ENCODE measurements around the gene NCF1. TPM values are rescaled to one million over a fixed set of nuclear protein-coding genes. Genes with fewer than 3 reads are reported as not detected.
"Not testable (repeated sequence)": the region's sequence is repeated elsewhere in the genome, so short reads cannot be mapped to it uniquely, and the experiment has no call there.

NCF1 gene
- total RNA-seq, result 1.9 and 2.3 TPM in 2 replicates

DNA sequence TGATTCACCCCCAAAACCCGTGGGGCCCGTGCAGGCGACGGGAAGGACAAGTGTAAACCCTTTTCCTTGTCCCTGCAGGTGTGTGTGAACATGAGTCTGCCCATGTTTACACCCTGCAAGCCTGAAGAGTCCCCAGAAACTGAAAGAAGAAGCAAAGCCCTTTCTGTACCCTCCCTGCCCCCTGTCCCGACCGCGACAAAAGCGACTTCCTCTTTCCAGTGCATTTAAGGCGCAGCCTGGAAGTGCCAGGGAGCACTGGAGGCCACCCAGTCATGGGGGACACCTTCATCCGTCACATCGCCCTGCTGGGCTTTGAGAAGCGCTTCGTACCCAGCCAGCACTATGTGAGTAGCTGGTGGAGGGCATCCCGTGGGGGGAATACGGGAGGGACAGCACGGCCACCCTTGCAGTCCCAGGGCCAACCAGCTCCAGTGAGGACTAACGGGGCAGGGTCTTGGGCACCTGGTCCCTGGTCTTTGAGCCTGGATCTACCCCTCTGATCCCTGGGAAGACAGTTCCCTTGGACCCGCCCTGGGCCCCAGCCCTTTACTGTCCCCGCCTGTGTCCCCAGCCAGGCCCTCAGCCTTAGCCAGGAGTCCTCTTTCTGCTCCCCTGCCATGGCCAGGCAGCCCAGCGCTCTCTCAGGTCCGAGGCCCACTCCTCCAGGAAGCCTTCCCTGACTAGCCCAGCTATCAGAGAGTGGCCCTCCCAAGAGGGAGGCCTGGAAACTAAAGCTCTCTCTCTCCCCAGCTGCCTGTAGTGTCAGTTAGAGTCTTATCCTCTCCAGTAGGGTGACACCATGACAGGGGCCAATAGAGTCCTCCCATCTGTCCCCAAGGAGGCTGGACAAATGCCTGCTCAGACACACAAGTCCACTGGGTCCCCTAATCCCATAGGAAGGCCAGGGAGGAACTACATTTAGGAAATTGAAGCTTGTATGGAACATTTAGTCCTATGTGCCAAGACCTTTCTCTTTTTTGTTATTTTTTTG is at the start of gene NCF1:
Gene NCF1 (plus strand): TSS at position 252 of the 991 bp plus-strand sequence. CDS start 21 bp downstream, at position 273.
- not testable (repeated sequence) for H3K4me3 ChIP-seq (ENCODE audit: low read depth, low read length); H3K27me3 ChIP-seq (ENCODE audit: control insufficient read depth, insufficient read depth, low read length); H3K36me3 ChIP-seq (ENCODE audit: control insufficient read depth, insufficient read depth, low read length); DNase-seq (ENCODE audit: low read depth)

- Histone ChIP-seq H3K36me3 (ENCODE audit: control insufficient read depth, insufficient read depth, low read length) (no peaks in the 10 kb centered on the region), H3K4me3 (ENCODE audit: low read depth, low read length) (no peak overlapping the region), H3K27me3 (ENCODE audit: control insufficient read depth, insufficient read depth, low read length) (no peaks in the 10 kb centered on the region)
- TF ChIP-seq, protein P1, sequence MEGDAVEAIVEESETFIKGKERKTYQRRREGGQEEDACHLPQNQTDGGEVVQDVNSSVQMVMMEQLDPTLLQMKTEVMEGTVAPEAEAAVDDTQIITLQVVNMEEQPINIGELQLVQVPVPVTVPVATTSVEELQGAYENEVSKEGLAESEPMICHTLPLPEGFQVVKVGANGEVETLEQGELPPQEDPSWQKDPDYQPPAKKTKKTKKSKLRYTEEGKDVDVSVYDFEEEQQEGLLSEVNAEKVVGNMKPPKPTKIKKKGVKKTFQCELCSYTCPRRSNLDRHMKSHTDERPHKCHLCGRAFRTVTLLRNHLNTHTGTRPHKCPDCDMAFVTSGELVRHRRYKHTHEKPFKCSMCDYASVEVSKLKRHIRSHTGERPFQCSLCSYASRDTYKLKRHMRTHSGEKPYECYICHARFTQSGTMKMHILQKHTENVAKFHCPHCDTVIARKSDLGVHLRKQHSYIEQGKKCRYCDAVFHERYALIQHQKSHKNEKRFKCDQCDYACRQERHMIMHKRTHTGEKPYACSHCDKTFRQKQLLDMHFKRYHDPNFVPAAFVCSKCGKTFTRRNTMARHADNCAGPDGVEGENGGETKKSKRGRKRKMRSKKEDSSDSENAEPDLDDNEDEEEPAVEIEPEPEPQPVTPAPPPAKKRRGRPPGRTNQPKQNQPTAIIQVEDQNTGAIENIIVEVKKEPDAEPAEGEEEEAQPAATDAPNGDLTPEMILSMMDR (IDR thresholded peaks at IDR 0.05; ENCODE audit: insufficient read depth, low read length, poor library complexity, severe bottlenecking), result no peak
- no peak for DNase-seq (ENCODE audit: low read depth)
These were observed 48.0 kb upstream of the NCF1 start for GRCh38 chr7:74725840-74726239.

GRCh38 chr7:74726309-74727101 is 47.3 kb upstream of the NCF1 start:
- no peaks in the 10 kb centered on the region for H3K36me3 ChIP-seq (ENCODE audit: control insufficient read depth, insufficient read depth, low read length)
- no peak for DNase-seq (ENCODE audit: low read depth)
- no peaks in the 10 kb centered on the region for H3K27me3 ChIP-seq (ENCODE audit: control insufficient read depth, insufficient read depth, low read length)
- TF ChIP-seq, protein P1 (IDR thresholded peaks at IDR 0.05; ENCODE audit: insufficient read depth, low read length, poor library complexity, severe bottlenecking), result no peak
- H3K4me3 ChIP-seq (ENCODE audit: low read depth, low read length), result no peak overlapping the region

DNA sequence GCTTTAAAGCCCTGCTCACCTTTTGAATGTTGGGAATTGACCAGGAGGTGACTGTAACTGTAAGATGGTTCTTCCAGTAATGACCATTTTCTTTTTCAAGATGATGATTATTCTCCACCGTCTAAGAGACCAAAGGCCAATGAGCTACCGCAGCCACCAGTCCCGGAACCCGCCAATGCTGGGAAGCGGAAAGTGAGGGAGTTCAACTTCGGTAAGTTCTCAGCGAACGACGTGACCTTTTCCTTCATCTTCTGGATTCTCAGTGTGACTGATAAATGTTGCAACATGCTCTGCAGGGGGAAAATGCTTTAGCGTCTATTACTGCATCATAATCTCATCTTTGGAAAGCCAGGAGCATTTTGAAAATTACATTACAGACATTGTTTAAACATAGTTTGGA is 45.1 kb upstream of the NCF1 start:
- not testable (repeated sequence) for H3K36me3 ChIP-seq (ENCODE audit: control insufficient read depth, insufficient read depth, low read length); DNase-seq (ENCODE audit: low read depth); H3K4me3 ChIP-seq (ENCODE audit: low read depth, low read length); H3K27me3 ChIP-seq (ENCODE audit: control insufficient read depth, insufficient read depth, low read length)

- not testable (repeated sequence) for H3K27me3 ChIP-seq (ENCODE audit: control insufficient read depth, insufficient read depth, low read length); H3K36me3 ChIP-seq (ENCODE audit: control insufficient read depth, insufficient read depth, low read length); DNase-seq (ENCODE audit: low read depth); H3K4me3 ChIP-seq (ENCODE audit: low read depth, low read length)
These were observed 43.6 kb upstream of the NCF1 start for GRCh38 chr7:74730186-74730585.

GRCh38 chr7:74739974-74740703 is 33.7 kb upstream of the NCF1 start:
- H3K4me3 ChIP-seq (ENCODE audit: low read depth, low read length); H3K36me3 ChIP-seq (ENCODE audit: control insufficient read depth, insufficient read depth, low read length): not testable (repeated sequence)

DNA sequence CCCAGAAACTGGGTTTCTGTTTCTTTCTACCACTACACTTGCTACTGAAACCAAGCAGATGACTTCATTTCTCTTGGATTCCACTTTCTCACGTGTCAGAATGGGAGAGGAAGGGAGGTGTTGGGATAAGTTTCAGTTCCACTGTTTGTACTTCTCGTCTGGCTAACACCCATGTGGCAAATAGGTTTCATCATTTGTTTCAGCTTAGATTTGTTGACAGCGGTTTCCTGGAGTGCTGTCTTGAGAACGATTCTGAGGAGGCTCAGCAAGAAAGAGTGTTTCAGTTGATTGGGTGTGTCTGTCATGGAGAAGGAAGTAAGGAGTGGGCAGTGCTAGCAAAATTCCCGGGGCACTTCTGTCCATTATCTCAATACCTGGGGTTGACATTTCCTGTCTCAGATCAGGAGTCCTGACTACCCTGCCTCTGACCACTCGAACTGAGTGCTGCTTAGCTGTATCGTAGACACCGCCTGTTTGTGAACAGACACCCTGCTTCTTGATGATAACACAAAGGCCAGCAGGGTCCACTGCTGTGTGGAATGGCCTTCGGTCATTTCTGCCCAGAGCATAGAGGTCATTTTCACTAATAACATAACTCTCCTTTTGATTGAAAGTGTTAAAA is 29.8 kb upstream of the NCF1 start:
- not testable (repeated sequence) for H3K27me3 ChIP-seq (ENCODE audit: control insufficient read depth, insufficient read depth, low read length); H3K36me3 ChIP-seq (ENCODE audit: control insufficient read depth, insufficient read depth, low read length); H3K4me3 ChIP-seq (ENCODE audit: low read depth, low read length); DNase-seq (ENCODE audit: low read depth)

More at GRCh38 chr7:74739974-74740703, 33.7 kb upstream of the NCF1 start:
- not testable (repeated sequence) for DNase-seq (ENCODE audit: low read depth); H3K27me3 ChIP-seq (ENCODE audit: control insufficient read depth, insufficient read depth, low read length)

GRCh38 chr7:74753921-74754482 is 19.8 kb upstream of the NCF1 start:
- H3K4me3 ChIP-seq (ENCODE audit: low read depth, low read length); H3K27me3 ChIP-seq (ENCODE audit: control insufficient read depth, insufficient read depth, low read length): not testable (repeated sequence)

DNA sequence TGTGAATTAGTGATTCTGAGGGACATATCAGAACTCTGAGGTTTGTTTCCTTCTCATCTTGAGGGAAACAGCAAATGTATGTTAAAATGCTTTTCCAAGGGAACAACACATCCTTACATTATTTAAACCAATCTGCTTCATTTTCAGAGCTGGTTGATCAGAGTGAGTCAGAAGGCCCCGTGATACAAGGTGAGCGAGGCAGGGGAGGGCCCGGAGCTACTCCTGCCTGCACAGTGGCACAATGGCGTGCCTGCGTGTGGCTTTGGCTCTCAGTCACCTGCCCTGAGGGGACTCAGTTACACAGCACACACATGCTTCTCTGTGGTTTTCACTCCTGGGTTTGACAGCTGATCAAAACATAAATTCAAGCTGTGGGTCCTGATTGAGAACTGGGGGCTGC is 17.1 kb upstream of the NCF1 start:
- not testable (repeated sequence) for H3K36me3 ChIP-seq (ENCODE audit: control insufficient read depth, insufficient read depth, low read length); H3K27me3 ChIP-seq (ENCODE audit: control insufficient read depth, insufficient read depth, low read length); DNase-seq (ENCODE audit: low read depth); H3K4me3 ChIP-seq (ENCODE audit: low read depth, low read length)

More at GRCh38 chr7:74753921-74754482, 19.8 kb upstream of the NCF1 start:
- not testable (repeated sequence) for H3K36me3 ChIP-seq (ENCODE audit: control insufficient read depth, insufficient read depth, low read length); DNase-seq (ENCODE audit: low read depth)

DNA sequence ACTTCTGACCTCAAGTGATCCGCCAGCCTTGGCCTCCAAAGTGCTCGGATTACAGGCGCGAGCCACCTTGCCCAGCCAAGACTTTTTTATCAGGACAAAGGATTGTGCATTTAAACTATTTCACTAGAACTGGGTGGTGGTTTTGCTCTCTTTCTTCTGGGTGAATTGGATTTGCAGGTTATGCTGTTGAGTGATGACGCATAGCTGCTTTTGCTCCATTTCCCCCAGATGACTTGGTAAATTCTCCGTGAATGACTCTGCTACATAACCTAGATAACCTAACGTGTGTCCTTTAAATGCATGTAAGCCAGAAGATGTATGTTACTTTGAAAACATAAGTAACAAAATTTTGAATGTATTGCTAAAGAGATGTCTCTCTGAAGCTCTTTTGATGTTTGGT is 15.5 kb upstream of the NCF1 start:
- H3K4me3 ChIP-seq (ENCODE audit: low read depth, low read length), result not testable (repeated sequence)

DNA sequence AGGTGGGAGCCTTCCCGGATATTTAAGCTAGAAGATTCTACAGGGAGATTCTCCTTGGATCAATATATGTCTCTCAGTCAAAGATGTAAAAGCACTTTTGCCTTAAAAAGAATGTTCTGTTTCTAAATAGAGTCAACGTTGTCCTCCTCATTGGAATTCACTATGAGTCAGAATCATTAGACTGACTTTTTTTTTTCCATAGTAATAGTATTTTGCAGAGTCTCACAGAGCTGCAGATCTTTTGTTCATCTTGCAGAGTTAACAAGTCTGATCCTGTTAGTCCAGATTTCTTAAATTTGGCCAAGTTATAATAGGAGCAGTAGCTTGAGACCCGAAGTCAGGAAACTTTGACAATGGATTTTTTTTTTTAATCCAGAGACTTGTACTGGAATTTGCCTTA is 14.8 kb upstream of the NCF1 start:
- not testable (repeated sequence) for DNase-seq (ENCODE audit: low read depth); H3K4me3 ChIP-seq (ENCODE audit: low read depth, low read length); H3K36me3 ChIP-seq (ENCODE audit: control insufficient read depth, insufficient read depth, low read length); H3K27me3 ChIP-seq (ENCODE audit: control insufficient read depth, insufficient read depth, low read length)

More for the DNA sequence above, 15.5 kb upstream of the NCF1 start:
- H3K36me3 ChIP-seq (ENCODE audit: control insufficient read depth, insufficient read depth, low read length); DNase-seq (ENCODE audit: low read depth); H3K27me3 ChIP-seq (ENCODE audit: control insufficient read depth, insufficient read depth, low read length): not testable (repeated sequence)
